Gastrocnemius medialis (tissue), 4 donors: Measurements from ENCODE around the gene MAS1L. TPM values are rescaled to one million over a fixed set of nuclear protein-coding genes. Genes with fewer than 3 reads are reported as not detected.

Source experiments
- ATAC-seq, 2 donors: fragments of 150-250 bp; one replicate each; pipeline ENCODE4 v1.9.1; 2016
- DNase-seq, 2 donors: peaks; one replicate each; pipeline ENCODE4 v3.0.0-alpha.2; 2019
- H3K27ac ChIP-seq, 4 donors: fragments of 200-600 bp; sonication (generic); 1 replicate in 1 of 4; 2 replicates in 3 of 4; pipeline ENCODE4 v1.5.1; 2016 to 2018; ENCODE audit warnings: mild to moderate bottlenecking in 2 of 4, moderate library complexity in 1 of 4
- H3K27me3 ChIP-seq, 3 donors: fragments of 200-600 bp; sonication (generic) in 2 of 3; 1 replicate in 1 of 3; 2 replicates in 2 of 3; pipeline versions ENCODE4 v1.5.1 to v1.6.0; 2016 to 2019; ENCODE audit warnings: mild to moderate bottlenecking in 1 of 3, moderate library complexity in 1 of 3
- H3K36me3 ChIP-seq, 2 donors: fragments of 200-600 bp; sonication (generic) in 1 of 2; one replicate each; pipeline ENCODE4 v1.5.1; 2017 to 2018
- H3K4me1 ChIP-seq, 2 donors: fragments of 200-600 bp; sonication (generic) in 1 of 2; one replicate each; pipeline ENCODE4 v1.5.1; 2016 to 2017; ENCODE audit warnings: mild to moderate bottlenecking in 2 of 2
- H3K4me3 ChIP-seq, 4 donors: fragments of 200-600 bp; sonication (generic) in 3 of 4; 1 replicate in 1 of 4; 2 replicates in 3 of 4; pipeline ENCODE4 v1.5.1; 2016 to 2019; ENCODE audit warnings: mild to moderate bottlenecking in 2 of 4
- H3K9me3 ChIP-seq, 3 donors: fragments of 200-600 bp; sonication (generic) in 2 of 3; 1 replicate in 1 of 3; 2 replicates in 2 of 3; pipeline ENCODE4 v1.5.1; 2016 to 2019
- POLR2A ChIP-seq, 2 donors: fragments of 450-650 bp; IDR thresholded peaks; one replicate each; pipeline ENCODE4 v1.6.1; 2017; ENCODE audit warnings: antibody characterized with exemption in 2 of 2, mild to moderate bottlenecking in 2 of 2, moderate library complexity in 2 of 2
- in situ Hi-C, 4 donors: fragments of 200-750 bp; cut with MboI; loops; one replicate each; pipeline versions ENCODE4 v1.15.0 to v1.8.0; 2017; ENCODE audit warnings: low sequenced_read_pairs in 4 of 4
- intact Hi-C: fragments of 100-400 bp; cut with DNase I; formaldehyde crosslinking; loops from one replicate; pipeline ENCODE4 v1.15.1; 2023; ENCODE audit warnings: low total_unique reads
- total RNA-seq, 4 donors: library from RNA; depleted of rRNA; stranded (reverse); fragments of >200 nt; gene quantifications; one replicate each; pipeline versions ENCODE4 v1.1.0 to v1.2.3, GENCODE V29; 2016
- TF ChIP-seq, protein P1 (sequence below), 5 experiments: fragments of 450-650 bp in 3 of 5; fragments of 200-600 bp in 2 of 5; sonication (generic) in 2 of 5; IDR thresholded peaks in 4 of 5; conservative IDR thresholded peaks in 1 of 5; 1 replicate in 4 of 5; 2 replicates in 1 of 5; pipeline ENCODE4 v1.5.1; 2016 to 2019; ENCODE audit warnings: antibody characterized with exemption in 5 of 5, mild to moderate bottlenecking in 3 of 5, moderate library complexity in 3 of 5

The MAS1L gene
- total RNA-seq, 4 donors from 2014 or later = not detected

DNA sequence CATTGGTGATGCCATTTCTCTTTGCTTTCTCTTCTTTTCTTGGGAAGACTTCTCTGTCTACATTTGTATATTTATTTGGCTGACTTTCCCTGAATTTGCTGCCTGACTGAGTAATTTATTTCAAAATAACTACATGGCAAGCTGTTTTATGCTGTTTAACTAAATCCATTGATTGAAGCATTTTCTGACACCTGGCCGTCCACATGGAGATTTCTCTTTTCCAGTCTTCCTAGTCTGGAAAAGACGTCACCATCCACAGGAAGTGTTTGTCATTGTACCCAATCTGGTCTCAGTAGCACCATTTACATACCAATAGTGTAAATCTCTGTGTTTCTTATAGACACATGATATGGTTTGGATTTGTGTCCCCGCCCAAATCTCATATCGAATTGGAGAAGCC is 9.2 kb upstream of the MAS1L start:
- Histone ChIP-seq H3K27ac (no peak overlapping the region), H3K4me1 (no peaks in the 10 kb centered on the region), H3K9me3 (no peaks in the 10 kb centered on the region), H3K4me3 (no peak overlapping the region), H3K27me3 (no peaks in the 10 kb centered on the region), H3K36me3 (no peaks in the 10 kb centered on the region)
- intact Hi-C loops (no loop called here), in situ Hi-C loops (no loop called here)
- no peak for ATAC-seq
- TF ChIP-seq, protein P1, sequence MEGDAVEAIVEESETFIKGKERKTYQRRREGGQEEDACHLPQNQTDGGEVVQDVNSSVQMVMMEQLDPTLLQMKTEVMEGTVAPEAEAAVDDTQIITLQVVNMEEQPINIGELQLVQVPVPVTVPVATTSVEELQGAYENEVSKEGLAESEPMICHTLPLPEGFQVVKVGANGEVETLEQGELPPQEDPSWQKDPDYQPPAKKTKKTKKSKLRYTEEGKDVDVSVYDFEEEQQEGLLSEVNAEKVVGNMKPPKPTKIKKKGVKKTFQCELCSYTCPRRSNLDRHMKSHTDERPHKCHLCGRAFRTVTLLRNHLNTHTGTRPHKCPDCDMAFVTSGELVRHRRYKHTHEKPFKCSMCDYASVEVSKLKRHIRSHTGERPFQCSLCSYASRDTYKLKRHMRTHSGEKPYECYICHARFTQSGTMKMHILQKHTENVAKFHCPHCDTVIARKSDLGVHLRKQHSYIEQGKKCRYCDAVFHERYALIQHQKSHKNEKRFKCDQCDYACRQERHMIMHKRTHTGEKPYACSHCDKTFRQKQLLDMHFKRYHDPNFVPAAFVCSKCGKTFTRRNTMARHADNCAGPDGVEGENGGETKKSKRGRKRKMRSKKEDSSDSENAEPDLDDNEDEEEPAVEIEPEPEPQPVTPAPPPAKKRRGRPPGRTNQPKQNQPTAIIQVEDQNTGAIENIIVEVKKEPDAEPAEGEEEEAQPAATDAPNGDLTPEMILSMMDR (IDR thresholded peaks at IDR 0.05 in 4 of 5, conservative IDR thresholded peaks at IDR 0.05 in 1 of 5) = no peak
- no peak for TF ChIP-seq POLR2A (IDR thresholded peaks at IDR 0.05)
- no peak for DNase-seq

DNA sequence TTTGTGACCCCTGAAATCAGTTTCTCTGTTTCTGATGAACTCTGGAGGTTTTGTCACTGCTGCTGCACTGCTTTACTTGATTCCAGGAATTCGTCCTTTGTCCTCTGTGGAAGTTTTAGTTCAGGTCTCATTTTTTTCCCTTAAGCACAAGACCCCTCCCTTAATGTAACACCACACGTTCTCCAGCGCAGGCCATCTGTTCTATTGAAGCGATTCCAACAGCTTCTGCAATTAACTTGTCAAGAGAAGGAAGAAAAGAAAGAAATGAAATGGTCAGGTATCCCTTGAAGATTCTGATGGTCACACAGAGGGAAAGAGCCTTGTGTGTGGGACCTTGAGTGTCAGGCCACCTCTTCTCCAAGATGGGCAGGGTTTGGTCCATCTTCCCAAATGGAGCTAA is 7.8 kb upstream of the MAS1L start:
- Histone ChIP-seq H3K4me1 (no peaks in the 10 kb centered on the region), H3K9me3 (no peaks in the 10 kb centered on the region), H3K4me3 (no peak overlapping the region), H3K36me3 (no peaks in the 10 kb centered on the region), H3K27me3 (no peaks in the 10 kb centered on the region), H3K27ac (no peak overlapping the region)
- DNase-seq (no peak), ATAC-seq (no peak)
- intact Hi-C loops (no loop called here), in situ Hi-C loops (no loop called here)
- TF ChIP-seq, protein P1 (IDR thresholded peaks at IDR 0.05 in 4 of 5, conservative IDR thresholded peaks at IDR 0.05 in 1 of 5) = no peak
- no peak for TF ChIP-seq POLR2A (IDR thresholded peaks at IDR 0.05)

DNA sequence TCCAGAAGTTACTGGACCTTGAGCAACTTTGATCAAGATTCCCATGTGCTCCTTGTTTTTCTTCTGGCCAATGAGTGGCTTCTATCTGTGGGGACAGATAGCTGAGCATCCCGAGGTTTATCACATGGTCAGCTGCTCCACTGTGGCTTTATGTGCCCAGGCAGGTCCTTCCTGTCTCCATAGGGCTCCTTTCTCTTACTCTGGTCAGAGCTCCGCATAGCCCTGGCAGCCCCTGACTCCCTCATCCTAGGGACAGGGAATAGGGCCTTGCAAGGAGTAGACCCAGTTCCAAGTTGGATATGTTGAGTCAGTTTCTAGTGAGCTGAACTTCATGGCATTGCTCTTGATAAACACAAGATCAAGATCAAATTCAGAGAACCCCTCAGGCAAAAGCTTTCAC is 6.4 kb upstream of the MAS1L start:
- H3K27me3 ChIP-seq = no peaks in the 10 kb centered on the region
- no peak for ATAC-seq
- H3K4me1 ChIP-seq = no peaks in the 10 kb centered on the region
- intact Hi-C loops (no loop called here), in situ Hi-C loops (no loop called here)
- no peak for DNase-seq
- no peaks in the 10 kb centered on the region for H3K9me3 ChIP-seq
- no peak overlapping the region for H3K27ac ChIP-seq
- no peak overlapping the region for H3K4me3 ChIP-seq
- no peaks in the 10 kb centered on the region for H3K36me3 ChIP-seq
- TF ChIP-seq, protein P1 (IDR thresholded peaks at IDR 0.05 in 4 of 5, conservative IDR thresholded peaks at IDR 0.05 in 1 of 5) = no peak
- no peak for TF ChIP-seq POLR2A (IDR thresholded peaks at IDR 0.05)

DNA sequence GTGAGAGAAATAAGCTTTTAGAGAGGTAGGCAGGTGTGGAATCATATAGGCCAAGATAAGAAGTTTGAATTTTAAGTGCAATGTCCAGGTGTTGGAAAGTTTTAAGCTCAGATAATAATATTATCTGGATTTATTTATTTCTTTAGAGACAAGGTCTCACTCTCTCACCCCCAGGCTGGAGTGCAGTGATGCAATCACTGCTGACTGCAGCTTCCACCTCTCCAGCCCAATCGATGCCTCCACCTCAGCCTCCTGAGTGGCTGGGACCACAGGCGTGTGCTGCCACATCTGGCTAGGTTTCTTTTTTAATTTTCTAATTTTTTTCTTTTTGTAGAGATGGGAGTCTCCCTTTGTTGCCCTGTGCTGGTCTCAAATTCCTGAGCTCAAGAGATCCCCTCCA is 5.5 kb upstream of the MAS1L start:
- H3K27ac ChIP-seq = no peak overlapping the region
- in situ Hi-C loops = no loop called here
- H3K9me3 ChIP-seq = no peaks in the 10 kb centered on the region
- H3K4me3 ChIP-seq = no peak overlapping the region
- no peaks in the 10 kb centered on the region for H3K4me1 ChIP-seq
- TF ChIP-seq, protein P1 (IDR thresholded peaks at IDR 0.05 in 4 of 5, conservative IDR thresholded peaks at IDR 0.05 in 1 of 5) = no peak
- TF ChIP-seq POLR2A (IDR thresholded peaks at IDR 0.05) = no peak
- no peaks in the 10 kb centered on the region for H3K36me3 ChIP-seq
- no peak for ATAC-seq
- H3K27me3 ChIP-seq = no peaks in the 10 kb centered on the region
- intact Hi-C loops = no loop called here
- DNase-seq = no peak

DNA sequence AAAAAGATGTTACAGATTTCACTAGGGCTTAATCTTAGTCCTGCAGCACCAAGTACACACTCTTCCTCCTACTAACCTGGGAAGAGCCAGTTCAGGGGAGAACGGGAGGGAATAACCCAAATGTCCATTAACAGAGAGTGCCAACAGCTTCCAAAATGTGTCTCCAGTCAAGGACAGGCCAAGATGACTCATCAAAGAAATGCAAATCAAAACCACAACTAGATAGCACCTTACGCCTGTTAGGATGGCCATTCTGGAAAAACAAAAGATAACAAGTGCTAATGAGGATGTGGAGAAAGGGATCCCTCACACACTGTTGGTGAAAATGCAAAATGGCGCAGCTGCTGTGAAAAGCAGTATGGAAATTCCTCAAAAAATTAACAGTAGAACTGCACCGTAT is 3.8 kb upstream of the MAS1L start:
- no peak overlapping the region for H3K4me3 ChIP-seq
- H3K9me3 ChIP-seq = no peaks in the 10 kb centered on the region
- no peaks in the 10 kb centered on the region for H3K4me1 ChIP-seq
- no peaks in the 10 kb centered on the region for H3K36me3 ChIP-seq
- no peaks in the 10 kb centered on the region for H3K27me3 ChIP-seq
- H3K27ac ChIP-seq = no peak overlapping the region
- DNase-seq (no peak), ATAC-seq (no peak)
- TF ChIP-seq, protein P1 (IDR thresholded peaks at IDR 0.05 in 4 of 5, conservative IDR thresholded peaks at IDR 0.05 in 1 of 5) = no peak
- TF ChIP-seq POLR2A (IDR thresholded peaks at IDR 0.05) = no peak
- intact Hi-C loops (no loop called here), in situ Hi-C loops (no loop called here)
